Upper lobe of left lung (tissue), 4 donors: ENCODE measurements around the gene ZBED5.

Source experiments
- CTCF ChIP-seq, 6 experiments: fragments of 450-650 bp in 4 of 6; fragments of 200-600 bp in 2 of 6; sonication (generic) in 2 of 6; IDR thresholded peaks; one replicate each; pipeline ENCODE4 v1.5.1; 2016 to 2019; ENCODE audit warnings: antibody characterized with exemption in 6 of 6
- POLR2A ChIP-seq, 4 donors: fragments of 450-650 bp; IDR thresholded peaks; one replicate each; pipeline ENCODE4 v1.5.1; 2016 to 2017; ENCODE audit warnings: antibody characterized with exemption in 4 of 4, mild to moderate bottlenecking in 2 of 4
- POLR2AphosphoS5 ChIP-seq, 2 donors: sonication (generic); formaldehyde crosslinking; IDR thresholded peaks; one replicate each; pipeline ENCODE4 v1.5.1; 2017; ENCODE audit warnings: antibody characterized with exemption in 2 of 2

DNA sequence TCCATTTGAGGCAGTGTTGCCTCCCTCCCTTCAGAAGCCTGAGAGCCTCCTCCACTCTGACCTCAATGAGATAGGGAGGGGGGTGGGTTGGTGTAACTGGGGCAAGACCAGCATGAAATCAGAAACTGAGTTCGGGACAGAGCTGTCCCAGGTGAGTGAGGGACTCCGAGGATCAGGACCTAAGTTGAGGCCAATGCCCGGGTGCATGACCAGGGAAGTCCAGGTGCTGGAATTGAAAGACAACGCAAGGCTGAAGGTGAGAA is 40.8 kb upstream of the ZBED5 start:
- TF ChIP-seq CTCF (IDR thresholded peaks at IDR 0.05) (no peak), POLR2A (IDR thresholded peaks at IDR 0.05) (no peak), POLR2AphosphoS5 (IDR thresholded peaks at IDR 0.05) (no peak)
